Measurements from ENCODE around the gene ACER1.
"Not testable (repeated sequence)": the region's sequence is repeated elsewhere in the genome, so short reads cannot be mapped to it uniquely, and the experiment has no call there.

The ACER1 gene

DNA sequence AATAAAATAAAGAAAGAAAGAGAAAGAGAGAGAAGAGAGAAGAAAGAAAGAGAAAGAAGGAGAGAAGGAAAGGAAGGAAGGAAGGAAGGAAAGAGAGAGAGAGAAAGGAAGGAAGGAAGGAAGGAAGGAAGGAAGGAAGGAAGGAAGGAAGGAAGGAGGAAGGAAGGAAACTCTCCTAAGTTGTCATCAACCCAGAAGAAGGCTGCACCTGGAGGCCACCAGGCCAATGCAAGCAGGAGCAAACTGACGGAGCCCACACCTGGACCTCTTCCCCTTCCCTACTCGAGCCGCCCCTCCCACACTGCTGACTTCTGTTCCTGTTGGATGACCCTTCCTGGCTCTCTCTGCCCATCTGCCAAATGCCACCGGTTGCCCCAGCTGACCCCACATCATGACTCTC is 8.7 kb downstream of the ACER1 start:
- TF ChIP-seq, protein P1, sequence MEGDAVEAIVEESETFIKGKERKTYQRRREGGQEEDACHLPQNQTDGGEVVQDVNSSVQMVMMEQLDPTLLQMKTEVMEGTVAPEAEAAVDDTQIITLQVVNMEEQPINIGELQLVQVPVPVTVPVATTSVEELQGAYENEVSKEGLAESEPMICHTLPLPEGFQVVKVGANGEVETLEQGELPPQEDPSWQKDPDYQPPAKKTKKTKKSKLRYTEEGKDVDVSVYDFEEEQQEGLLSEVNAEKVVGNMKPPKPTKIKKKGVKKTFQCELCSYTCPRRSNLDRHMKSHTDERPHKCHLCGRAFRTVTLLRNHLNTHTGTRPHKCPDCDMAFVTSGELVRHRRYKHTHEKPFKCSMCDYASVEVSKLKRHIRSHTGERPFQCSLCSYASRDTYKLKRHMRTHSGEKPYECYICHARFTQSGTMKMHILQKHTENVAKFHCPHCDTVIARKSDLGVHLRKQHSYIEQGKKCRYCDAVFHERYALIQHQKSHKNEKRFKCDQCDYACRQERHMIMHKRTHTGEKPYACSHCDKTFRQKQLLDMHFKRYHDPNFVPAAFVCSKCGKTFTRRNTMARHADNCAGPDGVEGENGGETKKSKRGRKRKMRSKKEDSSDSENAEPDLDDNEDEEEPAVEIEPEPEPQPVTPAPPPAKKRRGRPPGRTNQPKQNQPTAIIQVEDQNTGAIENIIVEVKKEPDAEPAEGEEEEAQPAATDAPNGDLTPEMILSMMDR (IDR thresholded peaks at IDR 0.05; ENCODE audit: low read depth, low read length, missing control alignments), result no peak
- in situ Hi-C loops (cut with HindIII; ENCODE audit: low sequenced_read_pairs), result no loop called here
- no peak for DNase-seq (ENCODE audit: low read depth)
- H3K4me3 ChIP-seq (ENCODE audit: low read depth, low read length), result no peak overlapping the region

DNA sequence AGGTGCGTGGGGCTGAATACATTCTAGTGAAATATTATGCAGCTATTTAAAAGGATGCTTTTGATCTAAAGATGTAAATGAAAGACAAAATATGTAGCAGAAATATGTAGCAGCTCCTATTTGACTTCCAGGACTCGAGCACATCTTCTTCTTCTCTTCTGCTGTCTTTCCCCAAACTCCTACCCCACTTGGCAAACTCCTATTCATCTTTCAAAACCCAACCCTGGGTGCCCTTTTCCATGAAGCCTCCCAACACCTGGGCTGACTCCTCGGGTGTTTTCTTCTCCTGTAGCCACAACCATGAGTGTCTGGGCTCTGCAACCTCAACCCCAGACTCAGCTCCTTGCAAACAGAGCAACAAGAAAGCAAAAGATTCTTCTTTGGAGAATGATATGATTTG is 11.1 kb downstream of the ACER1 start:
- in situ Hi-C loops (cut with HindIII; ENCODE audit: low sequenced_read_pairs), result no loop called here
- TF ChIP-seq, protein P1 (IDR thresholded peaks at IDR 0.05; ENCODE audit: low read depth, low read length, missing control alignments), result no peak
- H3K4me3 ChIP-seq (ENCODE audit: low read depth, low read length), result no peak overlapping the region
- DNase-seq (ENCODE audit: low read depth), result no peak

DNA sequence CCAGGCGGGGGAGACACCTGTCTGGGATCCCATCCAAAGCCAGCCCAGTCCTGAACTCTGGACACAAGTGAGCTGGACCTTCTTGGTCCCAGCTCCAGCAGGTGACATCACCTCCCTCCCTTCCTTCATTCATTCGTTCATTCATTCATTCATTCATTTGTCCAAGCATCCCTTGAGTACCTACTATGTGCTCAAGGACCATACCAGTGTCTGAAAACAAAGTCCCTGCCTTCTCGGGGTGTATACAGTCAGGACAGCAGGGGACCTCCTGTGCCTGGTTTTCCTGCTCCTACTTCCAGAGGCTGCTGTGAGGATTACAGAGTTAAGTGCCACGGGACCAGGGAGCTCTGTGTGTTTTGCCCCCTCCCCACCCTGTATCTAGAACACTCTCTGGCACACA is 14.0 kb downstream of the ACER1 start:
- no peak for DNase-seq (ENCODE audit: low read depth)
- H3K4me3 ChIP-seq (ENCODE audit: low read depth, low read length), result no peak overlapping the region
- TF ChIP-seq, protein P1 (IDR thresholded peaks at IDR 0.05; ENCODE audit: low read depth, low read length, missing control alignments), result no peak
- in situ Hi-C loops (cut with HindIII; ENCODE audit: low sequenced_read_pairs), result no loop called here

DNA sequence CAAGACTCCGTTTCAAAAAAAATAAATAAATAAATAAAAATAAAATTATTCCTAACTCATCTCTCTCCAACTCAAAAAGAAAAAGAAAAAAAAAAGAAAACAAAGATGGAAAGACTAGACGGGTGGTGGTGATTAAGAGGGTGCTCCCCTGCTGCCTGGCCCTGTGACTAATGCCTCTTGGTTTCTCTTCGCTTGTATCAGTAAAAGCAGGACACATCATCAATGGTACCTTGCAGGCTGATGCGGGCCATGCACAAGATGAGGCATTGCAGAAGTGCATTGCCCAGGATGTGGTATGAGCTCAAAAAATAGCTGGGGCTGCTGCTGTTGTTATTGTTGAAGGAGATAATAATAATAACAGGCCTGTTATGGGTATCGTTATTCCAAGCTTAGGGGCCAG is 14.6 kb downstream of the ACER1 start:
- in situ Hi-C loops (cut with HindIII; ENCODE audit: low sequenced_read_pairs), result no loop called here
- no peak overlapping the region for H3K4me3 ChIP-seq (ENCODE audit: low read depth, low read length)
- no peak for DNase-seq (ENCODE audit: low read depth)
- TF ChIP-seq, protein P1 (IDR thresholded peaks at IDR 0.05; ENCODE audit: low read depth, low read length, missing control alignments), result no peak

DNA sequence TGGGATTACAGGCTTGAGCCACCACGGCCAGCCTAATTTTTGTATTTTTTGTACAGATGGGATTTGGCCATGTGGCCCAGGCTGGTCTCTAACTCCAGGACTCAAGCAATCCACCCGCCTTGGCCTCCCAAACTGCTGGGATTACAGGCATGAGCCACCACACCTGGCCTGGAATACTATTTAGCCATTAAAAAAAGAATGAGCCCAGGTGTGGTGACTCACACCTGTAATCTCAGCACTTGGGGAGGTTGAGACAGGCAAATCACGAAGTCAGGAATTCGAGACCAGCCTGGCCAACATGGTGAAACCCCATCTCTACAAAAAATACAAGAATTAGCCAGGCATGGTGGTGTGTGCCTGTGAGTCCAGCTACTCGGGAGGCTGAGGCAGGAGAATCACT is 17.8 kb downstream of the ACER1 start:
- H3K4me3 ChIP-seq (ENCODE audit: low read depth, low read length); DNase-seq (ENCODE audit: low read depth); in situ Hi-C loops (cut with HindIII; ENCODE audit: low sequenced_read_pairs): not testable (repeated sequence)

DNA sequence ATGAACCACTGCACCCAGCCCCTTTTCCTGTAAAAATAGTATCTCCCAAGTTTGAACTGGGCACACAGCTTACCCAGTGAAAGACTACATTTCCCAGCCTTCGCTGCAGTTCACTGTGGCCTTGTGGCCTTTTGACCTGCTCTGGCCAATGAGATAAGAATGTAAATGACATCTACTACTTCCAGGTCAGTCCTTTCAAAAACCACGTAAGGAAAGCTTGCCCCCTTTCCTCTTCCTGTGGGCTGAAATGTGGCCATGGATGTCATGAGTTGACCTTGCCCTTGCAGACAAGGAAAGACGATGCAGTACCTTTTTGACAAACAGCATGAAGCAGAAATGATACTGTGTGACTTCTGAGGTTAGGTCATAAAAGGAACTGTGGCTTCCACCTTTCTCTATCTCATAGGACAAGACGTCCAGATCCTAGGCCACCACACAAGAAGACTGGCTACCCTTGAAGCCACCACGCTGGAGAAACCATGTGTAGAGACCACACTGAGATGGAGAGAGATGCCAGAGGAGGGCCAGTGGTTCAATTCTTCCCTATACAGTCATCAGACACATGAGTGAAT is 19.9 kb downstream of the ACER1 start:
- in situ Hi-C loops (cut with HindIII; ENCODE audit: low sequenced_read_pairs), result no loop called here
- H3K4me3 ChIP-seq (ENCODE audit: low read depth, low read length), result no peak overlapping the region
- TF ChIP-seq, protein P1 (IDR thresholded peaks at IDR 0.05; ENCODE audit: low read depth, low read length, missing control alignments), result no peak
- DNase-seq (ENCODE audit: low read depth), result no peak

DNA sequence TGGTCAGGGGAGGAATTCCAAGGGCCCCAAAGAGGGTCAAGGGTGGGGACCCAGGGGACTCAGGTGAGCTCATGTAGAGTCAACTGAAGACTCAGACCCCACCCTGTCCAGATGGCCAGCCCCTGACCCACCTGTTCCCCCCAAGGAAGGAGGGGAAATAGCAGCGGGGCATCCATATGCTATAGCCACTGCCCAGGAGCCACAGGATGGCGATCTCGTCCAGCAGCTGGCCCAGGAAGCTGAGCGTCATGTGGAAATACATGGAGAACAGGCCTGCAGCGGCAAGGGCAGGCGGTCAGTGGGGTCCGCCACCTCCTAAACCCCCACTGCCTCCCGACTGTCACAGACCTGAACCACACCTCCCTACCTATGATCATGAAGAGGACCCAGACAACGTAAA is 21.4 kb downstream of the ACER1 start:
- no peak for DNase-seq (ENCODE audit: low read depth)
- in situ Hi-C loops (cut with HindIII; ENCODE audit: low sequenced_read_pairs), result no loop called here
- H3K4me3 ChIP-seq (ENCODE audit: low read depth, low read length), result no peak overlapping the region
- TF ChIP-seq, protein P1 (IDR thresholded peaks at IDR 0.05; ENCODE audit: low read depth, low read length, missing control alignments), result no peak

Data from astrocyte of the cerebellum (primary cell).